Loucy (cell line): ENCODE data around the gene RBPJL.

Experiments
- CTCF ChIP-seq: fragments of 200-600 bp; sonication (generic); conservative IDR thresholded peaks from 2 replicates; pipeline ENCODE4 v1.5.1; 2014; ENCODE audit warnings: mild to moderate bottlenecking, antibody characterized with exemption, low read length
- EZH2phosphoT487 ChIP-seq: fragments of 200-600 bp; IDR thresholded peaks from 2 replicates; pipeline ENCODE4 v1.6.1; 2018; ENCODE audit warnings: antibody characterized with exemption, mild to moderate bottlenecking, moderate library complexity, borderline replicate concordance

- TF ChIP-seq CTCF: no peak
- TF ChIP-seq EZH2phosphoT487: no peak
Observed at GRCh38 chr20:45299786-45300185, 6.9 kb upstream of the RBPJL start.
